Body of pancreas (tissue), 4 donors: ENCODE results near the gene SYMPK.

Experiments
- CTCF ChIP-seq, 7 experiments: fragments of 450-650 bp in 4 of 7; fragments of 200-600 bp in 3 of 7; sonication (generic) in 3 of 7; IDR thresholded peaks; one replicate each; pipeline ENCODE4 v1.5.1; 2016 to 2019; ENCODE audit warnings: antibody characterized with exemption in 7 of 7
- POLR2A ChIP-seq, 3 donors: fragments of 450-650 bp; IDR thresholded peaks; one replicate each; pipeline ENCODE4 v1.6.1; 2016; ENCODE audit warnings: antibody characterized with exemption in 3 of 3, mild to moderate bottlenecking in 2 of 3

- TF ChIP-seq CTCF (IDR thresholded peaks at IDR 0.05) (no peak), POLR2A (IDR thresholded peaks at IDR 0.05) (peak; percentile 27 to 74 (median 44))
Measured at GRCh38 chr19:45876411-45877197, 13.7 kb upstream of the SYMPK start.
